HG02870 (cell line): Measurements from ENCODE around the gene MRPS15.
"Not testable (repeated sequence)": the region's sequence is repeated elsewhere in the genome, so short reads cannot be mapped to it uniquely, and the experiment has no call there.

ENCODE experiments used
- ATAC-seq: cut with Tn5 transposase; IDR thresholded peaks from one replicate; pipeline ENCODE4 v1.9.1; 2021; ENCODE audit warnings: mild to moderate bottlenecking, moderate library complexity; ENCODE audit not compliant: unreplicated experiment

MRPS15 gene

GRCh38 chr1:36463803-36464604, at the start of gene MRPS15:
MRPS15 (minus strand) TSS chr1:36464384; CDS start chr1:36464275, 109 bp downstream.
- peak; percentile 67 for ATAC-seq

- no peak for ATAC-seq
Observed at GRCh38 chr1:36512842-36513241, 48.7 kb upstream of the MRPS15 start.

GRCh38 chr1:36511804-36512798, 47.9 kb upstream of the MRPS15 start:
- no peak for ATAC-seq

GRCh38 chr1:36511220-36511619, 47.0 kb upstream of the MRPS15 start:
- not testable (repeated sequence) for ATAC-seq

GRCh38 chr1:36510418-36510817, 46.2 kb upstream of the MRPS15 start:
- ATAC-seq, result no peak

- no peak for ATAC-seq
Observed at GRCh38 chr1:36508257-36508656, 44.1 kb upstream of the MRPS15 start.

GRCh38 chr1:36506276-36506920, 42.2 kb upstream of the MRPS15 start:
- ATAC-seq, result no peak

- no peak for ATAC-seq
Observed at GRCh38 chr1:36503733-36504132, 39.5 kb upstream of the MRPS15 start.

- no peak for ATAC-seq
Observed at GRCh38 chr1:36503159-36503558, 39.0 kb upstream of the MRPS15 start.

GRCh38 chr1:36502616-36503015, 38.4 kb upstream of the MRPS15 start:
- no peak for ATAC-seq

GRCh38 chr1:36501911-36502310, 37.7 kb upstream of the MRPS15 start:
- ATAC-seq, result not testable (repeated sequence)

- no peak for ATAC-seq
Observed at GRCh38 chr1:36497207-36497606, 33.0 kb upstream of the MRPS15 start.

GRCh38 chr1:36494971-36495370, 30.8 kb upstream of the MRPS15 start:
- no peak for ATAC-seq

- no peak for ATAC-seq
Observed at GRCh38 chr1:36493524-36493923, 29.3 kb upstream of the MRPS15 start.

- no peak for ATAC-seq
Observed at GRCh38 chr1:36492491-36492890, 28.3 kb upstream of the MRPS15 start.

GRCh38 chr1:36489258-36490051, 25.3 kb upstream of the MRPS15 start:
- not testable (repeated sequence) for ATAC-seq

- ATAC-seq, result no peak
Observed at GRCh38 chr1:36487906-36488305, 23.7 kb upstream of the MRPS15 start.

- ATAC-seq, result not testable (repeated sequence)
Observed at GRCh38 chr1:36487336-36487725, 23.1 kb upstream of the MRPS15 start.

GRCh38 chr1:36486439-36487335, 22.5 kb upstream of the MRPS15 start:
- ATAC-seq, result no peak
